Measurements from ENCODE around the gene CACNA1D.

Gene CACNA1D

DNA sequence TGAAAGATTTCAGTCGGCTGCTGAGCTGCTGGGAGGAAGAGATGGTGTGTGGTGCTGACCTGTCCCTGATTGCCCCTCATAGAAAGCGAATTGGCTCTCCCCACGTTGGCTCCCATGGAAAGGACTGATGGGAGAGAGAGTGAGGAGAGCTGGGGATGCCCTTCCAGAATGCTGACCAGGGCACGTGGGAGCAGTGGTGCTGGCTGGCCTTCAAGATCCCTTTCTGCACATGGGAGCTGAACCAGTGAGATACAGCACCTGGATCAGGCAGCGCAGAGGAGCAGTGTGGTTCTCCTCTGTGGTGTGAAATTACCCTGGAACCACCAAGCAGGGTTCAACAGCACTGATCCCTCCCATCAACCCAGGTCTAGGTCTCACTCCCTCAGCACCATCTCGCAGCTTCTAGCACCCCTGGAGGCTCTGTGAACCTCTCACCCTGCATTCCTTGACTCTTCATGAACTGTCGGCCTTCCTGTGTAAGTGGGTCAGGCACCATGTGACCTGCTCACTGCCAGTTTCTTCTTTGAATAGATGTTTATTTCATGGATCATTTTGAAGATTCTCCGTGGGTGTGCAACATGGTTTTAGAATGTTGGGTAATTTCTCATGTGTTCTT lies 55.7 kb downstream of the CACNA1D start:
- no peak overlapping the region for H3K4me3 ChIP-seq (ENCODE audit: low read length)
- DNase-seq (ENCODE audit: low read depth): no peak
- TF ChIP-seq, protein P1, sequence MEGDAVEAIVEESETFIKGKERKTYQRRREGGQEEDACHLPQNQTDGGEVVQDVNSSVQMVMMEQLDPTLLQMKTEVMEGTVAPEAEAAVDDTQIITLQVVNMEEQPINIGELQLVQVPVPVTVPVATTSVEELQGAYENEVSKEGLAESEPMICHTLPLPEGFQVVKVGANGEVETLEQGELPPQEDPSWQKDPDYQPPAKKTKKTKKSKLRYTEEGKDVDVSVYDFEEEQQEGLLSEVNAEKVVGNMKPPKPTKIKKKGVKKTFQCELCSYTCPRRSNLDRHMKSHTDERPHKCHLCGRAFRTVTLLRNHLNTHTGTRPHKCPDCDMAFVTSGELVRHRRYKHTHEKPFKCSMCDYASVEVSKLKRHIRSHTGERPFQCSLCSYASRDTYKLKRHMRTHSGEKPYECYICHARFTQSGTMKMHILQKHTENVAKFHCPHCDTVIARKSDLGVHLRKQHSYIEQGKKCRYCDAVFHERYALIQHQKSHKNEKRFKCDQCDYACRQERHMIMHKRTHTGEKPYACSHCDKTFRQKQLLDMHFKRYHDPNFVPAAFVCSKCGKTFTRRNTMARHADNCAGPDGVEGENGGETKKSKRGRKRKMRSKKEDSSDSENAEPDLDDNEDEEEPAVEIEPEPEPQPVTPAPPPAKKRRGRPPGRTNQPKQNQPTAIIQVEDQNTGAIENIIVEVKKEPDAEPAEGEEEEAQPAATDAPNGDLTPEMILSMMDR (conservative IDR thresholded peaks at IDR 0.05; ENCODE audit: low read depth, low read length): no peak

DNA sequence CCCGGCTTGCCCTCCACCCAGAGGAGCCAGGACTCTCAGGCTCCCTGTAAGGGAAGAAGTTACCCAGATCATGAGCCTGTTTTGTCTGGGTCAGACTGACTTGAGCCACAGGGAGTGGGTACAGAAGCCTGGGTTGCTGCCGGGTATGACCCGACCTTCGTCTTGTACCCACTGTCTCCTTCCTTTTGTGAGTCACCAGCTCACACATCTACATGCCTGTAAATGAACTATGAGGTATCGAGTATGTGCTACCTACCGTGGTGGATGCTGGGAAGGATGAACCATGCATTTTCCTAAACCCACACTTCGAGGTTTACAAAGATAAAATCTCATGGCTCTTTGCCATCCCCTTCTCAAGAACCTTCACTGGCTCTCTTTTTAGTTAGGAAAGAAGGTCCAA lies 56.9 kb downstream of the CACNA1D start:
- DNase-seq (ENCODE audit: low read depth): no peak
- TF ChIP-seq, protein P1 (conservative IDR thresholded peaks at IDR 0.05; ENCODE audit: low read depth, low read length): no peak
- H3K4me3 ChIP-seq (ENCODE audit: low read length): no peak overlapping the region

DNA sequence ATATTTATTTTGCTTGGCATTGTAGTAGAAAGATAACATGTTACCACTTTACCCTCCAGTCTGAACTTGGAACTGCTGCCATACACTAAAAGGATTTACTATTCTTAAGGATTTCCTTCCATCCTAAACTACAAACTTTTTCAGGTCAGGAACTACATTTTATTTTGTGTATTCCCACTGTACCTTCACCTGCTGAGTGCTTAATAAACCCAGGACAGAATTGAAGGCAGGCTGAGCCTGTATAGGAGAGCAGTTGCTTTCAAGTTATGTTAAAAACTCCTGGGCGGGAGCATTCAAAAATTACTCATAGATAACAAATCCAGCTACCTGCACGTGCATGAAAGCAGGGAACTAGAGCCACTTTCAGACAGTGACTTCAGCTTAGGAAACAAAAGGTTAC lies 58.3 kb downstream of the CACNA1D start:
- TF ChIP-seq, protein P1 (conservative IDR thresholded peaks at IDR 0.05; ENCODE audit: low read depth, low read length): no peak
- H3K4me3 ChIP-seq (ENCODE audit: low read length): no peak overlapping the region
- DNase-seq (ENCODE audit: low read depth): no peak

DNA sequence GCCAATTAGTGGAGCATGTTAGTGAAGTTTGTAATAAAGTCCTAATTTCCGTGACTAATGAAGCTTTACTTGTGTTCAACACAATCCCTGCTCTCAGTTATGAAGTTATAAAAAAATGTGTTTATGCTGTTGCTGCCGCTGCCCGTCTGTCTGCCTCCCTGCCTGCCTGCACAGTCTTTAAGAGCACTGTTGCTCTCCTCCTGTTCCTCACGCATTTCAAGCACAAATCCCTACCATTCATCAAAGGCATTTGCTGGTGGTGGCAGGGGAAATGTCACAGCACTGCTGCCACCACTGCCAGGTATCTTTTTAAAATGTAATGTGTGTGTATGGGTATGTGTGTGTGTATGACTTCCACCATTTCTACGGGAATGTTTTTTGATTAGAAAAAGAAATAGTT lies 58.8 kb downstream of the CACNA1D start:
- H3K4me3 ChIP-seq (ENCODE audit: low read length): no peak overlapping the region
- TF ChIP-seq, protein P1 (conservative IDR thresholded peaks at IDR 0.05; ENCODE audit: low read depth, low read length): no peak

DNA sequence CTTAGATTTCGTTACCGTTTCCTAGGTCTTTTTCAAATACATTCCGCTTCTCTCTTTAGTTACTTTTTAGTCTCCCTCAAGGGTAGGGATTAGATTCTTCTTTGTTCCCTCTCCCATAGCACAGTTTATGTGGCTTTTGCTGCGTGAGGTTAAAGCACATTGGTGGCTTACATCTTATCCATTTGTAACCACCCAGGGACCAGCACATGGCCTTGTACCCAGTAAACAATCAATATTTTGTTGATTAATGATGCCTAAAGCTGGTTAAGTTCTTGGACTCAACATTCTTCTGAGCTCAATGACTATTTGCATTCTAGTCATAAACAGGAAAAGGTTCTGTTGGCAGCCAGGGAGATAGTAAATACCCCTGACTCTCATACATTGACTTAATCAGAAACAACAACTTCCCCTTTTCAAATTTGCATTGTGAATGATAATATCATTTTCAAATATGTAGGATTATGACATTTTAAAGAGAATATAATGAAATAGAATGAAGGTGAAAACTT lies 60.2 kb downstream of the CACNA1D start:
- DNase-seq (ENCODE audit: low read depth): no peak
- no peak overlapping the region for H3K4me3 ChIP-seq (ENCODE audit: low read length)
- TF ChIP-seq, protein P1 (conservative IDR thresholded peaks at IDR 0.05; ENCODE audit: low read depth, low read length): no peak

More for the DNA sequence above, 58.8 kb downstream of the CACNA1D start:
- no peak for DNase-seq (ENCODE audit: low read depth)

DNA sequence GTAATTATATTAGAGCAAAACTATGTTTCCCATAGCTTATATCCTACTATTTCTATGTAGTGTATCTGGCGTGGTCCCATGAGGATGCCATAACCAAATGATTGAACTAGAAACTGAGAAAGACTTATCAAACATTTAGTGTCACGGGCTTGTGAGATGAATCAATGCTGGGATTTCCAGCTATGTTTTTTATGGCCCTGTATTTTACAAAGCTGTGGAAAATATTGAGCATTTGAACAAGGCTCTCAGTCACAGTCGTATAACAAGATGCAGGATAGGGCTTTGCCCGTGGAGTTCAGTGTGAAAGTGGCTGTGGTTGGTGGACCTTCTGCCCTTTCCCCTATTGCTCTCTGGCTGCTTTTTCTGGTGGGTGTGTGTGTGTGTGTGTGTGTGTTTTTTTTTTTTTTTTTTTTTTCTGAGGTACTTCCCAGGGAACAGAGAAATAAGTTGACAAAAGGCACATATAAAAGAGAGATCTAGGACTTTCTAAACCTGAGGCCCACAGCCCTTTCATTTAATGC lies 60.7 kb downstream of the CACNA1D start:
- DNase-seq (ENCODE audit: low read depth): no peak
- TF ChIP-seq, protein P1 (conservative IDR thresholded peaks at IDR 0.05; ENCODE audit: low read depth, low read length): no peak
- no peak overlapping the region for H3K4me3 ChIP-seq (ENCODE audit: low read length)
